Measurements from ENCODE around the gene PSMB2.
A peak's percentile ranks its signal among the peaks of the same experiment; 100 is the strongest.

PSMB2 gene

GRCh38 chr1:35570589-35571137, 70.7 kb downstream of the PSMB2 start:
- DNase-seq: no peak

- no peak for DNase-seq
These were observed 71.4 kb downstream of the PSMB2 start for GRCh38 chr1:35569936-35570335.

- DNase-seq: peak in 1 of 2 experiments; percentile 38
These were observed 72.3 kb downstream of the PSMB2 start for GRCh38 chr1:35568975-35569395.

GRCh38 chr1:35567947-35568558, 73.3 kb downstream of the PSMB2 start:
- DNase-seq: no peak

- no peak for DNase-seq
These were observed 75.6 kb downstream of the PSMB2 start for GRCh38 chr1:35565742-35566133.

GRCh38 chr1:35564884-35565741, 76.2 kb downstream of the PSMB2 start:
- no peak for DNase-seq

- peak; percentile 12 to 49 for DNase-seq
These were observed 77.1 kb downstream of the PSMB2 start for GRCh38 chr1:35564037-35564883.

- DNase-seq: no peak
These were observed 78.2 kb downstream of the PSMB2 start for GRCh38 chr1:35563166-35563565.

- DNase-seq: no peak
These were observed 79.2 kb downstream of the PSMB2 start for GRCh38 chr1:35561972-35562680.

- no peak for DNase-seq
These were observed 79.9 kb downstream of the PSMB2 start for GRCh38 chr1:35561297-35561971.

GRCh38 chr1:35560256-35561225, 80.8 kb downstream of the PSMB2 start:
- DNase-seq: no peak

GRCh38 chr1:35559317-35559944, 81.9 kb downstream of the PSMB2 start:
- no peak for DNase-seq

GRCh38 chr1:35558374-35559316, 82.7 kb downstream of the PSMB2 start:
- DNase-seq: no peak

GRCh38 chr1:35557611-35558373, 83.5 kb downstream of the PSMB2 start, which contains the start of gene NCDN:
Gene NCDN (plus strand): TSS chr1:35557799. CDS start chr1:35558191, 392 bp downstream.
- peak; percentile 87 to 97 for DNase-seq

GRCh38 chr1:35557118-35557610, 84.2 kb downstream of the PSMB2 start, which contains the start of gene KIAA0319L:
Gene KIAA0319L (minus strand): TSS chr1:35557403. CDS start chr1:35554491, 2,912 bp downstream.
- DNase-seq: peak; percentile 77 to 80

- no peak for DNase-seq
These were observed 84.7 kb downstream of the PSMB2 start for GRCh38 chr1:35556484-35557117.

Measured in NCI-H187 (cell line).